Germinal center (tissue), 1 donor: ENCODE measurements around the gene NFASC.

Source experiments
- DNase-seq: peaks from one replicate; pipeline ENCODE4 v3.0.0; 2012; ENCODE audit warnings: mixed read lengths, low spot score

Gene NFASC

DNA sequence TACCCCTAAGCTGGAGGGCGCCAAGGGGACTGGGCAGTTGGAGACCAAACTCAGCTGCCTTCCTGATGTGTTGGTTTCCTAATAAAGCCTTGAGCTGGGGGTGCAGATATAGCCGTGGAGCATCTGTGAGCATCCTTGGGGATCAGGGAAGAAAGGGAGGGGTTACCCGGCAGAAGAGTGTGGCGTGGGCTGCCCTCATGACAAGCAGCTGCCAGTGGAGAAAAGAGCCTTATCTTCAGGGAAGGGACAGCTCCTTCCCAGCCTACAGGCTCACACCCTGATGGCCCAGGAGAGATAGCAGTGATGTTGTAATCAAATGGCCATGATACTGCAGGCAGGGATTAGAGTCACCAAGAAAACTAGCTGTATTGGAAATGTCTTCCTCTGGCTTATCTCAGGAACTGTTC, 10.8 kb upstream of the NFASC start:
- no peak for DNase-seq

DNA sequence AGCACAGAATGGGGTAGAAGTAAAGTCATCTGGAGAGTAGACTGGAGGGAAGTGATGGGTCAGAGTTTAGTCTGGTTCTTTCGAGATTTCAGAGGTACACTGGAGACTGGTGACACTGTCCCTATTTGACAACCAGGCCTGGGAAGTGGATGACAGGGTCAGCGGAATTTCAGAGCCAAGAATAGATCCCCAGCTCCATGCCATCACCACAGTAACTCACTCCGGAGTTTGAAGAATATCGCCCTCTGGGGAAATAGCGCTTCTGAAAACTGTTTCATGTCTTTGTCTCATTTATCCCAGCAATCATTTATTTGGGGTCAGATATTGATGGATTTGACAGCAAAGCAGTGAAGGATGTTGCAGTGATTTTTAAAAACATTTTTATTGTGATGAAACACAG, 7.6 kb upstream of the NFASC start:
- DNase-seq, result no peak

DNA sequence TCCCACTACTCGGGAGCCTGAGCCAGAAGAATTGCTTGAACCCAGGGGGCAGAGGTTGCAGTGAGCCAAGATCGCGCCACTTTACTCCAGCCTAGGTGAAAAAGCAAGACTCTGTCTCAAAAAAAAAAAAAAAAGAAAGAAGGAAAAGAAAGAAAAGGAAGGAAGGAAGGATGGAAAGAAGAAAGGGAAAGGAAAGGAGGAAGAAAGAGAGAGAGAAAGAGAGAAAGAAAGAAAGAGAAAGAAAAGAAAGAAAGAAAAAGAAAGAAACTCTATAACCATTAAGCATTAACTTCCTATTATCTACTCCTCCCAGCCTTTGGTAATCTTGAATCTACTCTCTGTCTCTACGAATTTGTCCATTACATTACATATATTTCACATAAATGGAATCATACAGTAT, 6.9 kb upstream of the NFASC start:
- DNase-seq, result no peak

DNA sequence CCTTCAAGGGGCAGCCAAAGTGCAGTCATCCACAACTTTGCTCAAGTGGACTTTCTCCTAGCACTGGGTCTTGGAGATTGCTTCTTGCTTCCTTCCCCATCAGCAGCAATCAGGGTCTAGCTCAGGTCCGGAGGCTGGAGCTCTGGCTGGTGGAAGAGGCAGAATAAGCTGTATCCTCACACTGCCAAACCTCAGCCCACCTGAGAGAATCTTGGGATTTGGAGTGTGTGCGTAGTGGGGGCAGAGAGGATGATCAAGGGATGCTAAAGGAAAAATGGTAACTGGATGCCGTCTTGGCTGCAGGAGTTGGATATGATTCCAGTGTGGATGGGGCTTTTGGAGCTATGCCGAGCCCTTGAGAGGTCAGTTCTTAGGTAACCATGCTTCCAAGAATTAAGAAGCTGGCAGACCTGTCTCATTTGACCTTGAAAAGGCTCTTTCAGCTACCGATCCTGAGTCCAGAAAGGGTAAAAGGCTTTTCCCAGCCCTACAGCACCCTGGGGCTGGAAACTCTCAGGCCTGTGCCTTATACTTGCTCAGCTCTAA, 4.5 kb upstream of the NFASC start:
- DNase-seq, result no peak

DNA sequence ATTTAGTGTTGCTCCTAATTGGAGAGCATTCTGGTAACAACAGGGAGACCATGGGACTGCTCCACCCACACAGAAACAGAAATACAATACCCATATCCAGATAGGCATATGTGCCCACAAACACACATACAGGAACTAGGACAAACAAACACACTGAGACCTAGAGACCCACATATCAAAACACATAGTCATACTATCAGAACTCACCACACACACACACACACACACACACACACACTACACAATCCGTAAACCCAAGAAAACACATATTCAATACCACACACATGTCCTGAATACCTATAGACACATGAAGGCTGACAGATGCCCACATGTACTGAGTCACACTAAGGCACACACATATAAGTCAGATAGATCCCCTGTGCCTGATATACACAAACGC, 3.5 kb upstream of the NFASC start:
- DNase-seq, result no peak

DNA sequence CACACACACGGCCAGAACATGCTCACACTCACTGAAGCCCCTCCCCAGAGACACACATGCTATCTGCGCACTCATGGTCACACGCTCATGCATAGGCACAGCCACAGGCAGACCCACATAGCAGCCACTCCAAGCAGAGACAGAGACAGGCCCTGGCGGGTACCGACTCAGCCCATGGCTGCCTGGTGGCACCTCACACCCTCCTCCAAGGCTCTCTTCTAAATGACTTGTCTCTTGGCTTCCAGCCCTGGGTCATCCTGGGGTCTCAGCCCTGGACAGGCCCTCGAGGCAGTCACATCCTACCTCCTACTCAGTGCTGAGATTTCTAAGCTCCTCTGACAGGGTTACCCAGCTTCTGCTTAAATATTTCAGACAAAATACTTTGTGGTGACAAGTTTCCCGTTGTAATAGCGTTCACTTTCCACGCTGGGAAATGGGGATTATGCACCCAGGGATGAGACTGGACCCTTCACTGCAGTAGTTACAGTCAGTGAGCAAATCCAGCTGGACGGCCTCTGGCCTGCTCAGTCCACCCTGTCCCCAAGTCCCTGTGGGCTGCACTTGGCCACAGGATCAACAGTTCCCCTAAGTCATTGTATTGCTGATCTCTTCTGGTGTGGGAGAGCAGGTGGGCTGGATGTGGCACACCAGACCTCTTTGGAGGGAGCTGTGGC, 2.9 kb upstream of the NFASC start:
- DNase-seq, result no peak

DNA sequence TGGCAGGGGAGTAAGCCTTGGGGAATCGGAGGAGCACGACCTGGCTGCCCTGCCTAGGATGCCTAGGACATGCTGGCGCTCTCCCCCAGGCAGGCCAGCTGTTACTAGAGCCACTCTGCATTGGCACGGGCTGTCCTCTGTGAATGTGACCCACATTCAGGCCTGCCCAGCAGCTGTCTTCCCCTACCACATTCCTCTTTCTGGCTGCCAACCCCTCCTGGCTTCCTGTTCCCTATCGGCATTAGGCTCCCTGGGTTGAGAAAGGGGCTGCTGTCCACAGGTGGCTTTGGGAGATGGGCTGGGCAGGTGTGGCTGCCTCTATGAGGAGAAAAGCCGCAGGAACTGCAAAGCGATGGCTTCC, 2.3 kb upstream of the NFASC start:
- no peak for DNase-seq

DNA sequence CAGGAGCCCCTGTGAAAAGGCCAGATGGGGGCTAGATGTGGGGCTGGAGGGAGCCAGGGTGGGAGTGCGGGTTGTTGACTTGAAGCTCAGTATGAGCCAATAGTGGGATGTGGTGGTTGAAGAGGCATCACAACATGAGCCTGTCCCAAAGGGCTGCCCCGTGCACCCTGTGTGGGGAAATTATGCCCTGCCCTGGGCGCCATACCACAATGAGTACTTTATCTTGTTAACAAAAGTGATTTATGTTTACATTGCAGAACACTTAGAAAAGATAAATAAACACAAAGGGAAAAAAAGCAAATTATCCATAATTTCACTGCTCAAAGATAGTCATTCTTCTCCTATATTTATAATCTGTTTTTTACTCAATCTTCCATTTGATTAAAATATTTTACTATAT, 1.6 kb upstream of the NFASC start:
- no peak for DNase-seq

DNA sequence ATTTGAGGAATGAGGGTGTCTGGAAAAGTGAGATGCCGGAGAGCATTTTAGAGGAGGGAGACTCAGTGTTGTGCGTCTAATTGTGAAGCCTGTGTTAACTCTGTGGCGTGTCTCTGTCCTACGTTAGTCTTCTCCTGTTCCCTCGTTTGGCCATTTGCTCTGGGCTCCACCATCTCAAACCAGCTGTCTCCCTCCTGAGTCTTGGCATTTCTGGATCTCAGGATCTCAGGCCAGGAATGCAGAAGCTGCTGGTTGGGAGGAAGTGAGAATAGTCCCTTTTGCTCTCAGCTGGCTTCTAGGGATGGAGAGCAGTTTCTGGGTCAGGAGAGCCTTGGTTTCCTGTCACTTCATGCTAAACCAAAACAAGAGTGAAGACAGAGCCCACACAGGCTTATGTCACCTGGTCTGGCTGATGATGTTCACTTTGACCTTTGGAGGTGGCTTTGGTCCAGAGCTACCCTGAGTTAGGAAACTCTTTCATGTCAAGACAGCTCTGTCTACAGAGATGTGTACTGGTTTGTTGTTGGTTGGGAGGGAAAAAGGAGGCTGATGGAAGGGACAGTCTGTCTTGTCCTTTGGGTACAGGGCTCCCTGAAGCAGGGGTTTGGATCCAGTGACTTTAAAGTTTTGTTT, 859 bp downstream of the NFASC start:
- no peak for DNase-seq

DNA sequence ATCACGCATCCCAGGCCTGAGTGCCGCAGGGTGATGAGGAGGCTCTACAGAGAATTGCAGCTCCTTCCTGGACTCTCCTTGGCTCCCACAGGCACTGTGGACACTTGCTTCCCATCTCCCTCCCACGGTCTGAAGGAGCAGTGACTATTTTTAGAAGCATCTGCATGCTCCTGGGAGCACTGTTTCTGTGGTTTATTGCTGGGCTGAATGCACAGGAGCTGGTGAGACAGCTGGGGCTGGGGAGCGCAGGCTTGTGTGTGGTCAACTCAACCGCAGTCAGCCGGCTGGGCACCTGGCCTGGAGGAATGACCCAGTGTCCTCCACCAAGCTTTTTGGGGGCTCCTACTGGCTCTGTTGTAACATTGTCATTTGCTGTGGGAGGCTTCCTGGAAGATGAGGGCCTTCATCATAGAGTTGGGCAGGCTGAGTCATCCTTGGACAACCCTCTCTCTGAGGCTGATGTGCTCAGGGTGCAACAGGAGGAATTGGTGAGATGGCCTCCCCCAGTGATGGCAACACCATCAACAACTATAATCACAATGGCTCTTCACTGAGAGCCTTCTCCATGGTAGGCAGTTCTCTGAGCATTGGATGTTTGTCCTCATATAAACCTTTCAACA, 1.7 kb downstream of the NFASC start:
- no peak for DNase-seq

DNA sequence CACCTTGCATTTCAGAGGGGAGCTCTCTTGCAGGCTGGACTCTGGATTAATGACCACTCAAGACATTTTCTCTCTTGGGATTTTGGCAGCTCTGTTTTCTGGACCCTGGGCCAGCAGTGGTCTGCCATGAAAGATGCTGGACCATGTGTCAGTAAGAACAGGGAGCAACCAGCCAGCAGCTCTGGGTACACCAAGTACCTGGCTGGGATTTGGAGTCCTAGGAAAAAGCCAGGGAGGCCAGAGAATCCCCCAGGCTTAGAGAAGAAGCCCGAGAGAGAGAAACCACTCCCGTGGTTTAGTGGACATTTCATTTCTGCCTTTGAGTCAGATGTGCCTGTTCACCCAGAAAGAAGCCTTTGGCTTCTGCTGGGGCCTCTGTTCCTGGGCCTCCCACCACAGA, 2.5 kb downstream of the NFASC start:
- DNase-seq, result no peak

DNA sequence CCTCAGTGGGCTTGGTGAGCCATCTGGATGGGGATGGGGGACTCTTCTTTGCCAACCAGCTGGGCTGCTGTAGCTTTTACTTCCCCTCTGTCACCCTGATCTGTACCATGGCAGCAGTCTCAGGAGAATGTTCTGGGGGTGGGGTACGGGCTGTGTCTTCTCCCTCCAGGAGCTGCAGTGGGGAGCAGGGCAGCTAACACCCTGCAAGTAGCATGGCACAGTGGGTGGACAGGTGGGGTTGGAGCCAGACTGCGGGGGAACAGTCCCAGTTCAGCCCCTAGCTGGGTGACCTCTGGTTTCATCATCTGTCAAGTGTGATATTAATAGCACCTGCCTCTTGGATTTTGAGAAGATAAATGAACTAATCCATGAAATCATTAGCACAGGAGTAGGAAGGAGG, 3.1 kb downstream of the NFASC start:
- DNase-seq, result no peak

DNA sequence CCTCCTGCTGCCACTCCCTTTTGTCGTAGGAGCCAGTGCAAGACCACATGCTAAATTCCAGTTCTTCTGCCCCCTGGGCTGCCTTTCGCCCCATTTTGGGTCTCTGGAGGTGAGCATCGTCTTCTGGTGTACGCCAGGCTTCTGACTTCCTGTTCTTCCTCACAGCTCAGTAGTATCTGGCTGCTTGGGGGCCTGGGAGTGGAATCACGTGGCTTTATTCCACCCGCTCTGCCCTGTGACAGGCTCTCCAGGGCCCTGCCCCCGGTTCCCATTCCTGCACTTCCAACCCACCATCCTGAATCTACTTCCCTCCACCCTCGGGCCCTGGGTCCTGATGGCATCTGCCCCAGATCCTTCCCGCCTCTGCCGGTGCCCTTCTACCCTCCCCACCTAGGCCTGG, 3.6 kb downstream of the NFASC start:
- DNase-seq, result no peak

DNA sequence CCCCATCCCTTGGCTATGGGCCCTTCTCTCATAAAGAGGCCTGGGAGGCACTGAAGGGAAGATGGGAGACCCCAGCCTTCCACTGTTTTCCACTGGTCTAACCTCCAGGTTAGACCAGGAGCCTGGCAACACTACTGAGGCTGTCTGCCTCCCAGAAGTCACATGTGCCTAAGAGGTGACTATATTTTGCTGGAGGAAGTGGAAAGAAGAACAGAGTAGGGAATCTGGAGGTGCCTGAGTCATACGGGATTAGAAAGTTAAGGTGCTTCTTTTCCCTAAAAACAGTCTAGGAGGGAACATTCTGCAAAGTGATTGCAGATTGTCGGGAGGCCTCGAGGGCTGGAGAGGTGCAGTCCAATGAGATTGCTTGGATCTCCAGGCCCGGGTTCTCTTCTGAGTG, 4.6 kb downstream of the NFASC start:
- no peak for DNase-seq

DNA sequence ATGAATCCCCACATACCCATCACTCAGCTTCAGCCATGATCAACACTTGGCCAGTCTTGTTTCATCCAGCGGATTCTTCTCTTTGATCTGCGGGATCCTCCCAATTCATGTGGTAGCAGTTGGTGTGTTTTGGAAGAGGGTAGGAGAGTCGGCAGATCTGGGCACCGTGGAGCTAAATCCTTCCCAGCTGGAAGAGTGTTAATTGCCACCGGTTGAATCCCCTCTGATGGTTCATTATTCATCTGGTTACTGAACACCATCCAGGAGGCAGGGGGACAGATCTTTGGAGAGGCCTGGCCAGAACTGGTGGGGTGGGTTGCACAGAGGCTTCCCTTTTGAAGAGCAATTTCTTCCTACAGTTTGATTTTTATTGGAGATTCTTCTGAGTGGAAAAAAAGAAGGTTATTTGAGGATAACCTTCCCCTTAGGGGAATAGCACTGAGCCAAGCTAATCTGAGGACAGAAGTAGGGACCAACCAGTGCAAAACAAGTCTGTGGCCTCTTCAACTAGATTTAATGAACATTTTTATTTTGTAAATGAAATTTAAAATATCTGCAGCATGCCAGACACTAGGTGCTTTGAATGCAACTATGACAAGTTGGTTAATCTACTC, 8.1 kb downstream of the NFASC start:
- no peak for DNase-seq

DNA sequence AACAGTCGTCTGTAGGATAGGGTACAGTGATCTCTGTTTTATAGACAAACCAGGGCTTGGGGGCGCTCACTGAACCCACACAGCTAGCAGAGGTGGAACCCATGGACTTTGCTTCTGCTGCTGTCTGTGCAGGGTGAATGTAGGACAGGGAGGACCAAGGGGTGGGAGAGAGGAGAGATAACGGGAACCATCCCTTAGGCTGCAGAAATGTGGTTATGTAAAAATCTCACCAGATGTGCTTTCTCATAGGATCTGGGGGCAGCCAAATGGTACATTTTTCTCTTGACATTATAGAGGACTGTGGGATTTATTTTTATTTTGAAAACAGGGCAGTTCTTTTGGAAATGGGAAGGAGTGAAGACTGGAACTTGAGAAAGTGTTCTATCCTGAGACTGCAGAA, 8.7 kb downstream of the NFASC start:
- DNase-seq, result no peak

DNA sequence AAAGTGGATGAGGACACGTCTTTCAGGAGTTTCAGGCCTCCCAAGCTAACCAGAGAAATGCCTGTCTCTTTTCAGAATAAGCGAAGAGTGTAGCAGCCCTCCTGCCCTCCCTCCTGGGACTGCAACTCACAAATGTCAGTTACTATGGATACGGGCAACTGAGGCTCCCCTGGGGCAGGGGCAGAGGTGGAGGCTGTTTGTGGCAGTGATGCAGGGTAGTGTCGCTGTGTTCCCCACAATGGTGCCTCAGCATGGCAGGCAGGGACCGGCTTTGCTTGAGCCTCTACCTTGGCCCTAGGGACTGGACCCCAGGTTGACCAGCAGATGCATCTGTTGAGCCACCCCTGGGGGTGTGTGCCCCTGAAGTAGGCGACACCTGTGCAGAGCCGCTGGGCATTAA, 10.2 kb downstream of the NFASC start:
- no peak for DNase-seq

DNA sequence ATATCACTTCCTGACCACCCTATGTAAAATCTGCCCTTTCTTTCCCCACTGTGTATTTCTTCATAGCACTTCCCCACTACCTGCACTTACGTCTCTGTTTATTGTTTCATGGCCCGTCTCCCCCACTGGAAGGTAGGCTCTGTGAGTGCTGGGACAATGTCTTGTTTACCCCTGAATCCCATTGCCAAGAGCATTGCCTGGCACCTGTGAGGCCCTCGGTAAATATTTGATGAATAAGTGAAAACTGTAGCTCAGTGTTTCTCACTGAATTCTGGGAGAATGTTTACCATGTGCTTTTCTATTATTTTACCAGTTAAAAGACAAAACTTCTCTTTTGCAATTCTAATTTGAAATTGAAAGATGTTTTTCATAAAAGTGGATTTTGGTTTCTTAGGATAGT, 11.8 kb downstream of the NFASC start:
- no peak for DNase-seq

DNA sequence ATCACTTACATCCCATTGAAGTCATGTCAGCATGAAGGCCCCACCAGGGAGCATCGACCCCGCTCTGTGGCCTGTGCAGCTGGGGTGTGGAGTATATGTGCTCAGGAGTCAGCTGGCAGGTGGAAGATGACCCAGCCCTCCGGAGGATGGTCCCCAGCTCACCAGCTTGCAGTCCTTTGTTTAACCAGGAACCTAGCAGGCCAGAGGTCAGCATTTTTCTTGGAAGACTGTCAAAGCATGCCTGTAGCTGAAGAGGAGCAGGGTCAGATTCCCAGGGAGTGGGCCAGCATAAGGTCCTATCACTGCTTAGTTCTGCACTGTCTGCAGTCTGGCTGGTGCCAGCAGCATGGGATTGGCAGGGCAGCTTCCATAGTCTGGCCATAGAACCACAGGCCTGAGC, 12.7 kb downstream of the NFASC start:
- DNase-seq, result no peak

DNA sequence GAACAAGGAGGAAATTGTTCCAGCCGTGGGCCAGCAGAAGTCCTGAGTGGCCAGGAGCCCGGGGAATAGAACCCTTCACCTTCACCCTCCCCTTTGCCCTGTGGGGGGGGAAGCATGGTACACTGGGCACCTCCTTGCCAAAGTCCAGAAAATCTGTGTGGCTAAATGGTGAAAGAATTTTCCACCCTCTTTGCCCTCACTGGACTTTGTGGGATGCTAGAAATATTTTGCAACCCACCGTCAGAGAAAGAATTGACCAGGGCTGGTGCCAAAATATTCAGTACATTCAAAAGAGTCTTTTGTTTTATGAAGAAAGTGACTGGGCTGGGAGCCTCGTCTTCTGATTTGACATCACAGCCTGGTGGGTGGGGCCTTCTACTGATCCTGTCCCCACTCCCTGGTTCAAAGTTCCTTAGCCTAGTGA, 14.6 kb downstream of the NFASC start:
- no peak for DNase-seq

DNA sequence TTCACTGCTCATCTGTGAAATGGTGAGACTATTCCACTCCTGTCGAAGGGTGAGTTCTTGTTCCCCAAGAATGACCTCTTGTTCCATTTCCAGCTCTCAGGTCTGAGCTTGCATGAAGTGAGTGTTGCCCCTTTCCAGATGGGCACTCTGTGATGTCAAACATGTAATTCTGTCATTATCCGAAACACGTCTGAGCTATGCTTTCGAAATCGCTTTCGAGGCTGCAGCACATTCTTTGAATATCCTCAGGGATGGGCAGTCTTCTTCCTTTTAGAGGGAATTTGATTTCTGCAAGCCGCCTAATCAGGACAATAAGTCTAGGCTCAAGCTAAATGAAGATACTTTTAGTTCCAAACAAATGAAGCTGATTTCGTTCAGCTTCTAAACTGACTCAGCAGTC, 15.1 kb downstream of the NFASC start:
- no peak for DNase-seq

DNA sequence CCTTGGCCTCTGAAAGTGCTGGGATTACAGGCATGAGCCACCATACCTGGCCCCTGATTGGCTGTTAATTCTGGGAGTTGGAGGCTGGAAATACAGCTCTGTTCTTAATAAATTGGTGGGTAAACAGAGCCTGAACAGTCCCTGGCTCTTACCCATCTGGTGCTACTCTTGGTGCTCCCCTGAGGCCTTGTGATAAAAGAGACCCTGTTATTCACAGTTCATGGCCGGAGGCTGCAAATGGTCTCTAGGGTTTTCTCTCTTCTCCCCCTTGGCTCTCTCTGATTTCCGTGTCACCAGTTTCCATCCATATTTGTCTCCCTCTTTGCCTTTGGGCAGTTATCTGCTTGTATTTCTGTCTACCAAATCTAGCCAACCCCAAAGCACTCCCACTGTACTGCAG, 17.2 kb downstream of the NFASC start:
- DNase-seq, result no peak

DNA sequence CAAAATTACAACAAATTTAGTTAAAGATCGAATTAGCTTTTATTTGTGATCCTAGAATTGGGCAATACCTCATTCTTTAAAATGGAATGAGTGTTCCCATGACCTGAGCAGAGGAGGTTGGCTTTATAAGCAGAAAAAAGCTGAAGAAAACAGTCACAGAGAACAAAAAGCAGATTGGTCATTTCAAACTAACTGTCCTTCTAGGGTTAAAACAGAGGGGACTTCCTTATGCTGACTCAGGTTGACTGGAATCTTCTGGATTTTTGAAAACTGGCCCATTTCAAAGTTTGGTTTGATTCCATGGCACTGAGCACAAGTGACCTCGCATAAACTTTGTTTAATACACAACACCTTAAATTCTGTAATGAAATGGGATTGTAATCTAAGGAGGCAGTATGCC, 17.6 kb downstream of the NFASC start:
- DNase-seq, result no peak
